Loucy (cell line): Measurements from ENCODE around the gene EIPR1.

Experiments
- H2AFZ ChIP-seq: fragments of 200-600 bp; sonication (generic); 2 replicates; pipeline ENCODE4 v1.6.0; 2016; ENCODE audit warnings: antibody characterized with exemption, mild to moderate bottlenecking, low read length, moderate library complexity
- H3F3A ChIP-seq: fragments of 200-600 bp; 2 replicates; pipeline ENCODE4 v1.6.0; 2016; ENCODE audit warnings: antibody characterized with exemption, low read depth, mild to moderate bottlenecking
- H3K27me3 ChIP-seq: fragments of 200-600 bp; sonication (generic); 2 replicates; pipeline ENCODE4 v1.6.1; 2014; ENCODE audit warnings: low read length, mild to moderate bottlenecking; ENCODE audit not compliant: insufficient read depth, poor library complexity, severe bottlenecking
- H3K36me3 ChIP-seq: fragments of 200-600 bp; sonication (generic); 2 replicates; pipeline ENCODE4 v1.6.1; 2016; ENCODE audit warnings: low read length; ENCODE audit not compliant: insufficient read depth
- H3K4me1 ChIP-seq: fragments of 200-600 bp; sonication (generic); 2 replicates; pipeline ENCODE4 v1.5.1; 2014; ENCODE audit warnings: low read length, mild to moderate bottlenecking; ENCODE audit not compliant: insufficient read depth, poor library complexity, severe bottlenecking
- H3K4me2 ChIP-seq: fragments of 200-600 bp; sonication (generic); 2 replicates; pipeline ENCODE4 v1.6.0; 2014; ENCODE audit warnings: antibody characterized with exemption, low read length, low read depth, mild to moderate bottlenecking; ENCODE audit not compliant: poor library complexity, severe bottlenecking
- H3K4me3 ChIP-seq: fragments of 200-600 bp; sonication (generic); 2 replicates; pipeline ENCODE4 v1.5.1; 2014; ENCODE audit warnings: low read length, mild to moderate bottlenecking, mixed read lengths; ENCODE audit not compliant: poor library complexity, severe bottlenecking
- H3K79me2 ChIP-seq: fragments of 200-600 bp; sonication (generic); 2 replicates; pipeline ENCODE4 v1.6.1; 2014; ENCODE audit warnings: low read length; ENCODE audit not compliant: insufficient read depth
- H3K9ac ChIP-seq: fragments of 200-600 bp; sonication (generic); 2 replicates; pipeline ENCODE4 v1.6.0; 2014; ENCODE audit warnings: mild to moderate bottlenecking, low read depth, low read length, moderate library complexity; ENCODE audit not compliant: poor library complexity, severe bottlenecking
- H3K9me2 ChIP-seq: fragments of 200-600 bp; sonication (generic); replicated peaks from 2 replicates; pipeline ENCODE4 v1.6.1; 2016; ENCODE audit warnings: low read depth, low read length, mixed read lengths
- H3K9me3 ChIP-seq: fragments of 200-600 bp; sonication (generic); 2 replicates; pipeline ENCODE4 v1.6.1; 2014; ENCODE audit warnings: mild to moderate bottlenecking, antibody characterized with exemption, low read length, low read depth; ENCODE audit not compliant: insufficient read depth
- H4K20me1 ChIP-seq: fragments of 200-600 bp; sonication (generic); 2 replicates; pipeline ENCODE4 v1.6.0; 2014; ENCODE audit warnings: antibody characterized with exemption, low read length, mild to moderate bottlenecking; ENCODE audit not compliant: insufficient read depth, poor library complexity, severe bottlenecking
- CTCF ChIP-seq: fragments of 200-600 bp; sonication (generic); conservative IDR thresholded peaks from 2 replicates; pipeline ENCODE4 v1.5.1; 2014; ENCODE audit warnings: mild to moderate bottlenecking, antibody characterized with exemption, low read length
- EZH2phosphoT487 ChIP-seq: fragments of 200-600 bp; IDR thresholded peaks from 2 replicates; pipeline ENCODE4 v1.6.1; 2018; ENCODE audit warnings: antibody characterized with exemption, mild to moderate bottlenecking, moderate library complexity, borderline replicate concordance

EIPR1 gene

GRCh38 chr2:3209258-3209657, 168.4 kb downstream of the EIPR1 start:
- Histone ChIP-seq H3K4me1 (no peaks in the 10 kb centered on the region), H3K79me2 (no peaks in the 10 kb centered on the region), H2AFZ (no peak overlapping the region)

DNA sequence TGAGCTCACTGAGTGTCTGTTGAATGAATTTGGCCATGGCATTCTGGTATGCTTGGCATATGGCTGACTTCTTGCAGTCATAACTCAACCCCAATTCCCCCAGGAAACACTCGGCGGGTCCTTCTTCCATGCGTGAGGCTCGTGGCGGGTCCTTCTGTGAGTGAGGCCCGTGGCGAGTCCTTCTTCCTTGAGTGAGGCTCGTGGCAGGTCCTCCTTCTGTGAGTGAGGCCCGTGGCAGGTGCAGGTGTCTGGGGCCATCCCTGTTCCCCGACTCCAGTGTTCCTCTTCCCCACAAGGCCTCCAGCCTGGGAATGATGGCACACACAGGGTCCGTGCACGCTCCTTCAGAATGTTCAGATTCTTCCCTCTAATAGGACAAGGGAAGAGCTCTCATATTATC, 169.0 kb downstream of the EIPR1 start:
- no peak overlapping the region for H3K4me2 ChIP-seq
- H4K20me1 ChIP-seq = no peaks in the 10 kb centered on the region
- H3K9me2 ChIP-seq = no peaks in the 10 kb centered on the region
- no peaks in the 10 kb centered on the region for H3K79me2 ChIP-seq
- no peaks in the 10 kb centered on the region for H3K4me1 ChIP-seq
- no peaks in the 10 kb centered on the region for H3K9me3 ChIP-seq
- peaks cover 20% of the 10 kb centered on the region; the same call in 1 of the 2 replicates for H3K36me3 ChIP-seq
- no peak overlapping the region for H3K9ac ChIP-seq
- no peak overlapping the region for H2AFZ ChIP-seq
- H3K4me3 ChIP-seq = no peak overlapping the region
- no peak for TF ChIP-seq CTCF
- no peak for TF ChIP-seq EZH2phosphoT487
- H3F3A ChIP-seq = no peaks in the 10 kb centered on the region
- H3K27me3 ChIP-seq = no peaks in the 10 kb centered on the region

More at GRCh38 chr2:3209258-3209657, 168.4 kb downstream of the EIPR1 start:
- Histone ChIP-seq H3K36me3 (peaks cover 20% of the 10 kb centered on the region; the same call in 1 of the 2 replicates), H3K9ac (no peak overlapping the region), H3K9me2 (no peaks in the 10 kb centered on the region), H3K4me2 (no peak overlapping the region), H3K9me3 (no peaks in the 10 kb centered on the region), H4K20me1 (no peaks in the 10 kb centered on the region), H3K4me3 (no peak overlapping the region), H3K27me3 (no peaks in the 10 kb centered on the region), H3F3A (no peaks in the 10 kb centered on the region)
- no peak for TF ChIP-seq EZH2phosphoT487
- no peak for TF ChIP-seq CTCF

DNA sequence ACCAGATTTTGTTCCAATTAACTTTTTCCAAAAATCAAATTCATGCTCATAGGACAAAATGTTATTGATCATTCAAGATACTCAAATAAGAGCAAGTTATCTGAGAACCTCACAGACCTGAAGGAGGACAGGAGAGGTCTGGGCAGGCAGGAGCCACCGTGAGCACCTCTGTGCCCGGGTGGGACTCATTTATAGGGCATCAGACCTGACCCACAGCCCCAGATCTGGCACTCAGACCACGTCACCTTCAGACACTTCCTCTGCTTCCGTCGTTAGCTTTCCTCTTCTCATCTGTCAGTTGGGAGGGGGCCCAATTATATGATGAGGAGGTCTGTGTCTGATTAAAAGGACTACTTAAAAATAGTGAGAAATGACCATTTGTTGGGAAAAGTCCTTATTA, 169.4 kb downstream of the EIPR1 start:
- Histone ChIP-seq H3K79me2 (no peaks in the 10 kb centered on the region), H3K4me2 (no peak overlapping the region), H4K20me1 (no peaks in the 10 kb centered on the region), H3K4me3 (no peak overlapping the region), H3K9me3 (no peaks in the 10 kb centered on the region), H3K9me2 (no peaks in the 10 kb centered on the region), H3K36me3 (peaks cover 20% of the 10 kb centered on the region; the same call in 1 of the 2 replicates), H3K4me1 (no peaks in the 10 kb centered on the region), H3K27me3 (no peaks in the 10 kb centered on the region), H3F3A (no peaks in the 10 kb centered on the region), H3K9ac (no peak overlapping the region), H2AFZ (no peak overlapping the region)
- TF ChIP-seq EZH2phosphoT487 (no peak), CTCF (no peak)
